HEK293T (cell line): ENCODE data around the gene APMAP.

Experiments used
- CTCF ChIA-PET: fragments of 350-600 bp; formaldehyde crosslinking; extraction: SDS; loops from one replicate; lab custom pipeline; 2021; ENCODE audit warnings: antibody characterized with exemption, inconsistent platforms; lab: Yijun Ruan, JAX
- POLR2A ChIA-PET: fragments of 350-600 bp; formaldehyde crosslinking; extraction: SDS; loops from one replicate; lab custom pipeline; 2020; ENCODE audit warnings: antibody characterized with exemption, inconsistent platforms; lab: Yijun Ruan, JAX
- DNase-seq: peaks from one replicate; pipeline ENCODE4 v3.0.0; 2012; ENCODE audit warnings: mixed read lengths; ENCODE audit errors: extremely low spot score
- ARNT ChIP-seq: fragments of 450-650 bp; IDR thresholded peaks from 2 replicates; pipeline ENCODE4 v1.6.1; 2017; ENCODE audit warnings: mild to moderate bottlenecking
- BHLHE40 ChIP-seq: fragments of 450-650 bp; IDR thresholded peaks from 2 replicates; pipeline ENCODE4 v1.6.1; 2016; ENCODE audit warnings: mild to moderate bottlenecking, moderate library complexity, borderline replicate concordance
- CTBP1 ChIP-seq: fragments of 450-650 bp; IDR thresholded peaks from 2 replicates; pipeline ENCODE4 v1.6.1; 2016; ENCODE audit warnings: borderline replicate concordance
- ELF4 ChIP-seq: fragments of 450-650 bp; IDR thresholded peaks from 2 replicates; pipeline ENCODE4 v1.6.1; 2017; ENCODE audit warnings: antibody characterized with exemption
- FOXA1 ChIP-seq: fragments of 450-650 bp; IDR thresholded peaks from 2 replicates; pipeline ENCODE4 v1.6.1; 2016; ENCODE audit warnings: mild to moderate bottlenecking
- FOXK2 ChIP-seq: fragments of 450-650 bp; IDR thresholded peaks from 2 replicates; pipeline ENCODE4 v1.6.1; 2016; ENCODE audit warnings: mild to moderate bottlenecking
- FOXM1 ChIP-seq: fragments of 450-650 bp; IDR thresholded peaks from 2 replicates; pipeline ENCODE4 v1.6.1; 2017; ENCODE audit warnings: mild to moderate bottlenecking, borderline replicate concordance
- HDGF ChIP-seq: fragments of 450-650 bp; IDR thresholded peaks from 2 replicates; pipeline ENCODE4 v1.6.1; 2017; ENCODE audit warnings: antibody characterized with exemption, borderline replicate concordance
- L3MBTL2 ChIP-seq: fragments of 450-650 bp; conservative IDR thresholded peaks from 2 replicates; pipeline ENCODE4 v1.6.1; 2016; ENCODE audit warnings: mild to moderate bottlenecking
- LEF1 ChIP-seq: fragments of 450-650 bp; IDR thresholded peaks from 2 replicates; pipeline ENCODE4 v1.6.1; 2017; ENCODE audit warnings: mild to moderate bottlenecking, borderline replicate concordance
- NFRKB ChIP-seq: fragments of 450-650 bp; IDR thresholded peaks from 2 replicates; pipeline ENCODE4 v1.6.1; 2016; ENCODE audit warnings: mild to moderate bottlenecking, moderate library complexity
- PKNOX1 ChIP-seq: fragments of 450-650 bp; IDR thresholded peaks from 2 replicates; pipeline ENCODE4 v1.6.1; 2016
- SP1 ChIP-seq: fragments of 450-650 bp; IDR thresholded peaks from 2 replicates; pipeline ENCODE4 v1.6.1; 2017
- SUZ12 ChIP-seq: fragments of 450-650 bp; IDR thresholded peaks from 2 replicates; pipeline ENCODE4 v1.6.1; 2016; ENCODE audit warnings: mild to moderate bottlenecking
- TARDBP ChIP-seq: fragments of 450-650 bp; IDR thresholded peaks from 2 replicates; pipeline ENCODE4 v1.6.1; 2016
- ZNF384 ChIP-seq: fragments of 450-650 bp; IDR thresholded peaks from 2 replicates; pipeline ENCODE4 v1.6.1; 2016

The APMAP gene

DNA sequence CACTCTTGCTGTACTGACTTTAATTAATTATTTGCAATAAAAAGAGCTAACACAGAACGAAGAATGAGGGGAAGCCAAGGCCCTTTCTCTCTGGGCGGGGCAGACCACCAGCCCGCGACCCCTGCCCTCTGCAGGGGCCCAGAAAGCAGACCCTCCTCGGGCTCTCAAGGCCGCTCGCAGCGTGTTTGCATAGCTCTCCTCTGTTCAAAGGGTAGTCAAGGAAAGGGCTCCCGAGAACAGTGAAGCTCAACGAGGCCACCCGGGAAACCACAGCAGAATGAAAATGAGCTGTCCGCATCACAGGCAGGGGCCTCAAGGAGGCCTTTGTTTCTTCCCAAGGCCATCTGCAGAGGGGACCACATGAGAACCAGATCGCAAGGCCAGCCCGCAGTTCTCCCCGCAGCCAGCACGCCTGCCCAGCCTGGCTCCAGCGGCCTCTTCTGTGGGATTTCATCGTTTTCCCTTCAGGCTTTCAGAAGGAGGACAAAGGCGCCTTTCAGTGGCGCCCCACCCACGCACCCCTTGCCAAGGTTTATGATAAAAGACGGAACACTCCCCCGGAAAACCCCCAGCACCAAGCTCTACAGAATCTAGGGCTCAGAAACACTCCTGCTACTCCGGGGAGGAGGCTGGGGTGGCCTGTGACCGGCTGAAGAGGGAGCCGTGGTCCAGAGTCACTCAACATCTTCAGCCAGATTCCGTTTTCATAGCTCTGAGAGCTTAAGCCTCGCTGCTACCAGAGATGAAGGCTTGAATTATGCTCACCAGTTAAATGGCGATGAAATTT is 40.1 kb upstream of the APMAP start:
- ChIA-PET POLR2A (no interaction called here), CTCF (interaction anchor here (1.9 kb wide), 1 partner anchor 9 kb away, joined by 4 read pairs; no protein-coding TSS in a partner anchor)
- TF ChIP-seq FOXK2 (no peak), FOXM1 (no peak), SP1 (no peak), HDGF (no peak), PKNOX1 (no peak), SUZ12 (no peak), BHLHE40 (no peak), NFRKB (no peak), L3MBTL2 (no peak), ELF4 (no peak), TARDBP (no peak), FOXA1 (no peak), LEF1 (no peak), ARNT (no peak), CTBP1 (no peak), ZNF384 (no peak)
- no peak for DNase-seq

- no peak for DNase-seq
- CTCF ChIA-PET: no interaction called here
- POLR2A ChIA-PET: no interaction called here
- no peak for TF ChIP-seq CTBP1
- TF ChIP-seq FOXK2: no peak
- TF ChIP-seq ARNT: no peak
Measured at GRCh38 chr20:25032065-25032477, 39.5 kb upstream of the APMAP start.

DNA sequence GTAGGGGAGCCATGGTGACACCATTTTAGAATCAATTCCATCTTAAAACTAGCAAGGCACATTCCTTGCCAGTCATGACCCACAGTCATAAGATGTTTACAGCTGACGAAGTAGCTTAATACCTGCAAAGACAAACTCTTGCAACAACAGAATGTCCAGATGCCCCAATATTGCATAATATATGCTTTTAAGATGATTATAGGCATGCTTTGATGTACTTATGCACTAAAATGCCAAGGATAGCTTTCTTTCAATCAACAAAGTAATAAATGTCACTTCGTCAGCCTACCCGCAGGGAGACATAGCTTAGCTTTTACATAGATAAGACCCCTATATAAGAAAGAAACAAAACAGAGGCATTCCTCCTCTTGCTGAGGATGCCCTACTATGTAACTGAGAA is 38.7 kb upstream of the APMAP start:
- ChIA-PET CTCF (no interaction called here), POLR2A (no interaction called here)
- no peak for DNase-seq
- TF ChIP-seq CTBP1: no peak
- no peak for TF ChIP-seq SUZ12
- TF ChIP-seq LEF1: no peak
- no peak for TF ChIP-seq ELF4
- TF ChIP-seq ZNF384: no peak
- TF ChIP-seq L3MBTL2: no peak
- no peak for TF ChIP-seq HDGF
- no peak for TF ChIP-seq FOXK2
- TF ChIP-seq TARDBP: no peak
- TF ChIP-seq PKNOX1: no peak
- TF ChIP-seq FOXM1: no peak
- TF ChIP-seq BHLHE40: no peak
- TF ChIP-seq ARNT: no peak
- TF ChIP-seq NFRKB: no peak
- TF ChIP-seq SP1: no peak
- no peak for TF ChIP-seq FOXA1

- CTCF ChIA-PET: no interaction called here
- DNase-seq: no peak
- no peak for TF ChIP-seq CTBP1
- no peak for TF ChIP-seq LEF1
- TF ChIP-seq ARNT: no peak
- no peak for TF ChIP-seq NFRKB
- TF ChIP-seq PKNOX1: no peak
- POLR2A ChIA-PET: no interaction called here
Measured at GRCh38 chr20:25030649-25031207, 38.2 kb upstream of the APMAP start.

GRCh38 chr20:25030007-25030648 is 37.6 kb upstream of the APMAP start:
- ChIA-PET CTCF (no interaction called here), POLR2A (no interaction called here)
- no peak for DNase-seq
- TF ChIP-seq ELF4 (no peak), HDGF (no peak), FOXM1 (no peak), CTBP1 (no peak), FOXA1 (no peak), PKNOX1 (no peak), TARDBP (no peak), SUZ12 (no peak), ARNT (no peak), SP1 (no peak), BHLHE40 (no peak), NFRKB (no peak), LEF1 (no peak), L3MBTL2 (no peak), ZNF384 (no peak), FOXK2 (no peak)
